Loucy (cell line): ENCODE measurements around the gene DPF3.

Experiments used
- EZH2phosphoT487 ChIP-seq: fragments of 200-600 bp; IDR thresholded peaks from 2 replicates; pipeline ENCODE4 v1.6.1; 2018; ENCODE audit warnings: antibody characterized with exemption, mild to moderate bottlenecking, moderate library complexity, borderline replicate concordance
- TF ChIP-seq, protein P1 (sequence below): fragments of 200-600 bp; sonication (generic); conservative IDR thresholded peaks from 2 replicates; pipeline ENCODE4 v1.5.1; 2014; ENCODE audit warnings: mild to moderate bottlenecking, antibody characterized with exemption, low read length

DNA sequence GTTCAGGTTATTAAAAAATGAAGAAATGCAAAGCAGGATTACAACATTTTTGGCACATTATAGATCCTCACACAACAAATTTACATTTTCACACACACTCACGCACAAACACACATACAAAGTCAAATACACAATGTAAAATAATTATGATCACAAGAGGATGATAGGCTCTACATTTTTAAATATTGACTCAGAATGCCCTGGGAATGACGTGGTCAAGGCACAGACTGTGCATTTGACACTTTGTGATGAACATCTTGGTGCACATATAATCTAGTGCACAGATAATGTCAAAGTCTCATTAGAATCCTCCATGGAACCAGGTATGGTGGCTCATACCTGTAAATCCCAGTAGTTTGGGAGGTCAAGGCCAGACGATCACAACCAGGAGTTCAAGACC lies 49.4 kb downstream of the DPF3 start:
- TF ChIP-seq, protein P1, sequence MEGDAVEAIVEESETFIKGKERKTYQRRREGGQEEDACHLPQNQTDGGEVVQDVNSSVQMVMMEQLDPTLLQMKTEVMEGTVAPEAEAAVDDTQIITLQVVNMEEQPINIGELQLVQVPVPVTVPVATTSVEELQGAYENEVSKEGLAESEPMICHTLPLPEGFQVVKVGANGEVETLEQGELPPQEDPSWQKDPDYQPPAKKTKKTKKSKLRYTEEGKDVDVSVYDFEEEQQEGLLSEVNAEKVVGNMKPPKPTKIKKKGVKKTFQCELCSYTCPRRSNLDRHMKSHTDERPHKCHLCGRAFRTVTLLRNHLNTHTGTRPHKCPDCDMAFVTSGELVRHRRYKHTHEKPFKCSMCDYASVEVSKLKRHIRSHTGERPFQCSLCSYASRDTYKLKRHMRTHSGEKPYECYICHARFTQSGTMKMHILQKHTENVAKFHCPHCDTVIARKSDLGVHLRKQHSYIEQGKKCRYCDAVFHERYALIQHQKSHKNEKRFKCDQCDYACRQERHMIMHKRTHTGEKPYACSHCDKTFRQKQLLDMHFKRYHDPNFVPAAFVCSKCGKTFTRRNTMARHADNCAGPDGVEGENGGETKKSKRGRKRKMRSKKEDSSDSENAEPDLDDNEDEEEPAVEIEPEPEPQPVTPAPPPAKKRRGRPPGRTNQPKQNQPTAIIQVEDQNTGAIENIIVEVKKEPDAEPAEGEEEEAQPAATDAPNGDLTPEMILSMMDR, result no peak
- TF ChIP-seq EZH2phosphoT487, result no peak
